Activated CD8-positive, alpha-beta memory T cell treated with anti-CD3 and anti-CD28 coated beads, Interleukin-2, amount 50 U/mL, for 24 hours (primary cell): ENCODE measurements around the gene RNASEH2C.
"Not testable (repeated sequence)": the region's sequence is repeated elsewhere in the genome, so short reads cannot be mapped to it uniquely, and the experiment has no call there.

Experiments used
- DNase-seq: peaks from one replicate; pipeline ENCODE4 v3.0.0-alpha.2; 2020; ENCODE audit errors: extremely low read depth

RNASEH2C gene

GRCh38 chr11:65720211-65720934 lies at the start of gene RNASEH2C:
RNASEH2C (minus strand) TSS chr11:65720798; CDS start chr11:65720758, 40 bp downstream.
- peak; percentile 42 for DNase-seq

GRCh38 chr11:65767806-65768205 lies 47.2 kb upstream of the RNASEH2C start:
- not testable (repeated sequence) for DNase-seq

- DNase-seq = no peak
Measured at GRCh38 chr11:65767406-65767805, 46.8 kb upstream of the RNASEH2C start.

- DNase-seq = no peak
Measured at GRCh38 chr11:65766535-65766934, 45.9 kb upstream of the RNASEH2C start.

GRCh38 chr11:65764434-65764833 lies 43.8 kb upstream of the RNASEH2C start:
- no peak for DNase-seq

GRCh38 chr11:65762816-65763215 lies 42.2 kb upstream of the RNASEH2C start:
- DNase-seq = not testable (repeated sequence)

- not testable (repeated sequence) for DNase-seq
Measured at GRCh38 chr11:65762169-65762568, 41.6 kb upstream of the RNASEH2C start.

- no peak for DNase-seq
Measured at GRCh38 chr11:65745049-65745448, 24.5 kb upstream of the RNASEH2C start.

GRCh38 chr11:65744699-65745042 lies 24.1 kb upstream of the RNASEH2C start:
- DNase-seq = no peak

- no peak for DNase-seq
Measured at GRCh38 chr11:65744026-65744698, 23.6 kb upstream of the RNASEH2C start.

GRCh38 chr11:65743681-65744025 lies 23.1 kb upstream of the RNASEH2C start:
- DNase-seq = no peak

GRCh38 chr11:65742353-65742752 lies 21.8 kb upstream of the RNASEH2C start:
- no peak for DNase-seq

GRCh38 chr11:65741185-65741584 lies 20.6 kb upstream of the RNASEH2C start:
- DNase-seq = no peak

- no peak for DNase-seq
Measured at GRCh38 chr11:65739022-65739421, 18.4 kb upstream of the RNASEH2C start.

- no peak for DNase-seq
Measured at GRCh38 chr11:65736810-65737209, 16.2 kb upstream of the RNASEH2C start.

- not testable (repeated sequence) for DNase-seq
Measured at GRCh38 chr11:65735111-65735510, 14.5 kb upstream of the RNASEH2C start.

GRCh38 chr11:65730461-65730860 lies 9.9 kb upstream of the RNASEH2C start:
- DNase-seq = no peak

GRCh38 chr11:65727865-65728264 lies 7.3 kb upstream of the RNASEH2C start:
- DNase-seq = no peak

GRCh38 chr11:65726660-65727059 lies 6.1 kb upstream of the RNASEH2C start:
- no peak for DNase-seq

- DNase-seq = no peak
Measured at GRCh38 chr11:65722261-65722660, 1.7 kb upstream of the RNASEH2C start.

GRCh38 chr11:65719871-65720210 lies 757 bp downstream of the RNASEH2C start:
- no peak for DNase-seq

GRCh38 chr11:65718964-65719492 lies 1.6 kb downstream of the RNASEH2C start:
- DNase-seq = no peak

- no peak for DNase-seq
Measured at GRCh38 chr11:65718531-65718930, 2.1 kb downstream of the RNASEH2C start.
